CD4-positive, alpha-beta T cell treated with Interleukin-4 for 4 hours (primary cell): ENCODE measurements around the gene AUTS2.

Experiments used
- DNase-seq: peaks from one replicate; pipeline ENCODE4 v3.0.0-alpha.2; 2020

AUTS2 gene

GRCh38 chr7:69912141-69912540 lies 313.9 kb downstream of the AUTS2 start:
- DNase-seq = no peak

- no peak for DNase-seq
These were observed 314.6 kb downstream of the AUTS2 start for GRCh38 chr7:69912846-69913245.

GRCh38 chr7:69919426-69920111 lies 321.3 kb downstream of the AUTS2 start:
- no peak for DNase-seq

GRCh38 chr7:69920797-69921196 lies 322.5 kb downstream of the AUTS2 start:
- DNase-seq = no peak

GRCh38 chr7:69922026-69922803 lies 323.9 kb downstream of the AUTS2 start:
- no peak for DNase-seq

GRCh38 chr7:69927461-69927860 lies 329.2 kb downstream of the AUTS2 start:
- no peak for DNase-seq

GRCh38 chr7:69928621-69929020 lies 330.3 kb downstream of the AUTS2 start:
- DNase-seq = no peak

- DNase-seq = no peak
These were observed 331.3 kb downstream of the AUTS2 start for GRCh38 chr7:69929622-69930021.

GRCh38 chr7:69932034-69932628 lies 333.9 kb downstream of the AUTS2 start:
- no peak for DNase-seq

GRCh38 chr7:69934144-69934903 lies 336.0 kb downstream of the AUTS2 start:
- no peak for DNase-seq

GRCh38 chr7:69935107-69935506 lies 336.8 kb downstream of the AUTS2 start:
- DNase-seq = no peak

GRCh38 chr7:69937097-69937496 lies 338.8 kb downstream of the AUTS2 start:
- DNase-seq = no peak

GRCh38 chr7:69939317-69939716 lies 341.0 kb downstream of the AUTS2 start:
- no peak for DNase-seq

- no peak for DNase-seq
These were observed 342.9 kb downstream of the AUTS2 start for GRCh38 chr7:69941077-69941651.

GRCh38 chr7:69942573-69942972 lies 344.3 kb downstream of the AUTS2 start:
- DNase-seq = no peak

GRCh38 chr7:69946901-69947300 lies 348.6 kb downstream of the AUTS2 start:
- DNase-seq = no peak

- DNase-seq = no peak
These were observed 349.7 kb downstream of the AUTS2 start for GRCh38 chr7:69947998-69948397.

GRCh38 chr7:69949122-69949521 lies 350.8 kb downstream of the AUTS2 start:
- no peak for DNase-seq

GRCh38 chr7:69951458-69951857 lies 353.2 kb downstream of the AUTS2 start:
- no peak for DNase-seq

GRCh38 chr7:69953136-69954067 lies 355.1 kb downstream of the AUTS2 start:
- no peak for DNase-seq

GRCh38 chr7:69956541-69956940 lies 358.3 kb downstream of the AUTS2 start:
- no peak for DNase-seq

- no peak for DNase-seq
These were observed 359.4 kb downstream of the AUTS2 start for GRCh38 chr7:69957661-69958060.
